B cell (primary cell): ENCODE results near the gene FGF21. TPM values are rescaled to one million over a fixed set of nuclear protein-coding genes. Genes with fewer than 3 reads are reported as not detected.
A peak's percentile ranks its signal among the peaks of the same experiment; 100 is the strongest.

ENCODE experiments used
- ATAC-seq: fragments of 200-7000 bp; cut with Tn5 transposase; one replicate; pipeline ENCODE4 v1.10.0; 2021; ENCODE audit warnings: low read depth, mild to moderate bottlenecking, moderate number of reproducible peaks, moderate library complexity
- CTCF ChIA-PET: fragments of 350-600 bp; sonication (Branson Sonifier 250); formaldehyde crosslinking; loops from one replicate; lab custom pipeline; 2021; ENCODE audit warnings: antibody characterized with exemption, inconsistent platforms; lab: Charles Lee
- POLR2A ChIA-PET: fragments of 350-600 bp; sonication (Branson Sonifier 250); formaldehyde crosslinking; loops from one replicate; lab custom pipeline; 2021; ENCODE audit warnings: antibody characterized with exemption; lab: Charles Lee
- DNase-seq: peaks from one replicate; pipeline ENCODE4 v3.0.0; 2013
- H2AFZ ChIP-seq: 2 replicates; pipeline ENCODE4 v1.6.1; 2012; ENCODE audit warnings: mild to moderate bottlenecking, low read depth, low read length; ENCODE audit not compliant: insufficient read depth, poor library complexity, severe bottlenecking
- H3K27ac ChIP-seq, 2 donors: 1 replicate in 1 of 2; 2 replicates in 1 of 2; pipeline ENCODE4 v1.5.1; 2012 to 2013; ENCODE audit warnings: low read length in 2 of 2, mild to moderate bottlenecking in 2 of 2, moderate library complexity in 1 of 2
- H3K27me3 ChIP-seq, 4 experiments: fragments of 200-600 bp in 1 of 4; sonication (generic) in 1 of 4; replicated peaks in 1 of 4; 1 replicate in 2 of 4; 2 replicates in 2 of 4; pipeline versions ENCODE4 v1.6.1 to v1.7.0; 2013 to 2016; ENCODE audit warnings: low read length in 3 of 4, mild to moderate bottlenecking in 2 of 4, mixed read lengths in 1 of 4, moderate library complexity in 1 of 4; ENCODE audit not compliant: insufficient read depth in 4 of 4, control insufficient read depth in 3 of 4; ENCODE audit errors: control extremely low read depth in 1 of 4
- H3K36me3 ChIP-seq, 2 experiments: replicated peaks in 1 of 2; 1 replicate in 1 of 2; 2 replicates in 1 of 2; pipeline versions ENCODE4 v1.6.1 to v1.7.1; 2013; ENCODE audit warnings: low read length in 1 of 2; ENCODE audit not compliant: insufficient read depth in 2 of 2, control insufficient read depth in 1 of 2; ENCODE audit errors: control extremely low read depth in 1 of 2, extremely low read depth in 1 of 2
- H3K4me1 ChIP-seq, 2 donors: fragments of 200-600 bp in 1 of 2; sonication (generic) in 1 of 2; 1 replicate in 1 of 2; 2 replicates in 1 of 2; pipeline versions ENCODE4 v1.5.1 to v1.6.1; 2013 to 2017; ENCODE audit warnings: low read length in 2 of 2; ENCODE audit not compliant: control insufficient read depth in 2 of 2, insufficient read depth in 2 of 2
- H3K4me2 ChIP-seq: replicated peaks from 2 replicates; pipeline ENCODE3; 2012; ENCODE audit warnings: mild to moderate bottlenecking, low read depth, low read length; ENCODE audit not compliant: poor library complexity, severe bottlenecking
- H3K4me3 ChIP-seq, 5 experiments: fragments of 200-600 bp in 1 of 5; sonication (generic) in 1 of 5; 1 replicate in 3 of 5; 2 replicates in 2 of 5; pipeline versions ENCODE4 v1.5.1 to v1.7.0; 2011 to 2016; ENCODE audit warnings: low read length in 4 of 5, mild to moderate bottlenecking in 4 of 5, low read depth in 2 of 5, control low read depth in 1 of 5, moderate library complexity in 1 of 5; ENCODE audit not compliant: insufficient read depth in 1 of 5; ENCODE audit errors: control extremely low read depth in 1 of 5, extremely low read depth in 1 of 5
- H3K79me2 ChIP-seq: fragments of 200-600 bp; sonication (generic); one replicate; pipeline ENCODE4 v1.6.0; 2016; ENCODE audit warnings: low read length; ENCODE audit not compliant: control insufficient read depth, insufficient read depth
- H3K9ac ChIP-seq: fragments of 200-600 bp; sonication (generic); 2 replicates; pipeline ENCODE4 v1.6.1; 2017; ENCODE audit warnings: mild to moderate bottlenecking, low read length, moderate library complexity
- H3K9me3 ChIP-seq, 3 donors: one replicate each; pipeline versions ENCODE4 v1.6.1 to v1.7.1; 2013; ENCODE audit warnings: low read length in 2 of 3; ENCODE audit not compliant: control insufficient read depth in 2 of 3, insufficient read depth in 1 of 3; ENCODE audit errors: control extremely low read depth in 1 of 3
- H4K20me1 ChIP-seq: 2 replicates; pipeline ENCODE4 v1.6.0; 2012; ENCODE audit warnings: mild to moderate bottlenecking, low read length; ENCODE audit not compliant: insufficient read depth, control insufficient read depth, poor library complexity, severe bottlenecking
- H3K27ac Mint-ChIP-seq: one replicate; pipeline ENCODE4 v1.8.0; 2021; ENCODE audit warnings: mixed read lengths
- H3K27me3 Mint-ChIP-seq: one replicate; pipeline ENCODE4 v1.8.0; 2021; ENCODE audit warnings: mixed read lengths
- H3K4me1 Mint-ChIP-seq: one replicate; pipeline ENCODE4 v1.8.0; 2021; ENCODE audit warnings: mixed read lengths
- H3K4me3 Mint-ChIP-seq: one replicate; pipeline ENCODE4 v1.8.0; 2021; ENCODE audit warnings: mixed read lengths
- H3K9me3 Mint-ChIP-seq: one replicate; pipeline ENCODE4 v1.8.0; 2022; ENCODE audit warnings: mixed read lengths; ENCODE audit not compliant: insufficient read depth
- CTCF ChIP-seq: fragments of 200-600 bp; IDR thresholded peaks from one replicate; pipeline ENCODE4 v1.8.0; 2022; ENCODE audit warnings: antibody characterized with exemption, mild to moderate bottlenecking
- EZH2 ChIP-seq: IDR thresholded peaks from 2 replicates; pipeline ENCODE4 v1.6.1; 2012; ENCODE audit warnings: borderline replicate concordance, low read depth, mild to moderate bottlenecking, moderate library complexity, low read length; ENCODE audit not compliant: insufficient read depth, poor library complexity, severe bottlenecking
- WGBS: methylation state at CpG from one replicate; pipeline ENCODE4 v1.1.5; 2013; ENCODE audit warnings: missing lambda C conversion rate; ENCODE audit not compliant: insufficient coverage; 5-methylcytosine and 5-hydroxymethylcytosine counted together
- intact Hi-C: fragments of 100-400 bp; cut with micrococcal nuclease; formaldehyde crosslinking; loops from one replicate; pipeline ENCODE4 v1.10.0; 2022
- polyA plus RNA-seq: library from polyadenylated mRNA; depleted of rRNA; stranded (reverse); fragments of >200 nt; gene quantifications from 2 replicates; pipeline ENCODE4 v1.2.3, GENCODE V29; 2012
- total RNA-seq, 2 donors: library from RNA; stranded (reverse); fragments of 120-200 nt in 1 of 2; gene quantifications; 1 replicate in 1 of 2; 2 replicates in 1 of 2; pipeline versions ENCODE4 v1.2.3 to v1.2.4, GENCODE V29; 2013 to 2022

FGF21 gene
- total and polyA plus RNA-seq, 2 donors (not counting 1 experiment from before 2014, with no cell fraction given), result not detected

- ChIA-PET POLR2A (interaction anchor here (0.5 to 1.4 kb wide), 9 partner anchors 12 to 232 kb away, joined by 3 to 11 read pairs (median 3); no protein-coding TSS in a partner anchor), CTCF (interaction anchor here (0.5 to 2.0 kb wide), 3 partner anchors 19 to 74 kb away, joined by 3 to 6 read pairs (median 3); partner anchors contain the start of gene CA11)
- peak overlapping the region; percentile 98 for H3K4me3 Mint-ChIP-seq
- ATAC-seq (no peak), DNase-seq (no peak)
- H3K9ac ChIP-seq, result peak overlapping the region; percentile 88
- intact Hi-C loops, result loop anchor here (1.0 to 10.0 kb wide), 3 partner anchors 152 to 1305 kb away; partner anchors contain the start of genes PPP1R15A, SYNGR4, TMEM143 and VRK3
- H3K4me1 Mint-ChIP-seq, result peaks cover 18% of the 10 kb centered on the region
- peak overlapping the region; percentile 91 for H3K4me2 ChIP-seq
- no peak overlapping the region for H3K27ac ChIP-seq
- peaks cover 0 to 24% (median 6%) of the 10 kb centered on the region in 3 donors for H3K9me3 ChIP-seq
- H3K4me3 ChIP-seq, result peak overlapping the region in 2 of 5 experiments; percentile 61 to 91
- no peak for TF ChIP-seq CTCF
- no peak for TF ChIP-seq EZH2
- WGBS, result 39% methylated on average over 12 of the region's 12 CpGs
- H3K79me2 ChIP-seq, result no peaks in the 10 kb centered on the region
- H3K4me1 ChIP-seq, result peaks cover 7 to 23% of the 10 kb centered on the region in 2 donors
- no peaks in the 10 kb centered on the region for H4K20me1 ChIP-seq
- peak overlapping the region; percentile 98 for H3K27ac Mint-ChIP-seq
- peaks cover 5% of the 10 kb centered on the region for H3K9me3 Mint-ChIP-seq
- no peaks in the 10 kb centered on the region for H3K27me3 ChIP-seq
- peak overlapping the region; percentile 91 for H2AFZ ChIP-seq
- H3K36me3 ChIP-seq, result no peaks in the 10 kb centered on the region
- no peaks in the 10 kb centered on the region for H3K27me3 Mint-ChIP-seq
These were observed 35.1 kb upstream of the FGF21 start for GRCh38 chr19:48720251-48720612.
